ENCODE results near the gene APOBEC3G.
"Not testable (repeated sequence)": the region's sequence is repeated elsewhere in the genome, so short reads cannot be mapped to it uniquely, and the experiment has no call there.

The APOBEC3G gene

DNA sequence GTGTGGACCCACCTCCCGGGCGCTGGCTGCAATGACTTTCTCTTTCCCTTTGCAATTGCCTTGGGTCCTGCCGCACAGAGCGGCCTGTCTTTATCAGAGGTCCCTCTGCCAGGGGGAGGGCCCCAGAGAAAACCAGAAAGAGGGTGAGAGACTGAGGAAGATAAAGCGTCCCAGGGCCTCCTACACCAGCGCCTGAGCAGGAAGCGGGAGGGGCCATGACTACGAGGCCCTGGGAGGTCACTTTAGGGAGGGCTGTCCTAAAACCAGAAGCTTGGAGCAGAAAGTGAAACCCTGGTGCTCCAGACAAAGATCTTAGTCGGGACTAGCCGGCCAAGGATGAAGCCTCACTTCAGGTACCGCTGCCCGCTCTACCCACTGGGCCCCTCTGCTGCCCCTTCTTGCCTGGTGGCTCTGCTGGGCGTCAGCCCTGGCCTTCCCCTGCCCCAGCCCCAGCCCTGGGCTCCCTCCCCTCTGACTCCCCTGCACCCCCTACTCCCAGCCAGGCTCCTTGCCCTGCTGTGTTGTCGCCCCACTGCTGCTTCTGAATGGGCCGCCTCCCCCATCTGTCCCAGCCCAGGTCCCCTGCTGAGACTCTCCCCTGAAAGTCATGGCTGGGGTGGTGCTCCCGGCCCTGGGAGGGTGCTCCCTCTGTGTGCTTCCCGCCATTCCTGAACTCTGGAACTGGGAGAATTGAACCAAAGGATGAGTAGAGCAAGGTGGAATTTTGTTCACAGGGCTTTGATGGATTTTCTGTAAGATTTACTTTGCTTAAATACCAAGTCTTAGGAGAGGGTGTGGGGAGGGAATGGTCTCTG, at the start of gene APOBEC3G:
Gene APOBEC3G, plus strand, starts transcription at position 250 of the 815 bp plus-strand sequence. Its CDS starts 87 bp downstream, at position 337.
- peak; percentile 66 for DNase-seq

DNA sequence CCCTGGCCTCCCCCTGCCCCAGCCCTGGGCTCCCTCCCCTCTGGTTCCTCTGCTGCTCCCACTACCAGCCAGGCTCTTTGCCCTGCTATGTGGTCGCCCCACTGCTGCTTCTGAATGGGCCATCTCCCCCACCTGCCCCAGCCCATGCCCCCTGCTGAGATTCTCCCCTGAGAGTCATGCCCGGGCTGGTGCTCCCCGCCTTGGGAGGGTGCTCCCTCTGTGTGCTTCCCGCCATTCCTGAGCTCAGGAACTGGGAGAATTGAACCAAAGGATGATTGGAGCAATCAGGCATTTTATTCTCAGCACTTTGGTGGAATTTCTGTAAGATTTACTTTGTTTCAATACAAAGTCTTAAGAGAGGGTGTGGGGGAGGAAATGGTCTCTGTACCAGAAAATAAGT, 49.4 kb upstream of the APOBEC3G start:
- DNase-seq, result no peak

DNA sequence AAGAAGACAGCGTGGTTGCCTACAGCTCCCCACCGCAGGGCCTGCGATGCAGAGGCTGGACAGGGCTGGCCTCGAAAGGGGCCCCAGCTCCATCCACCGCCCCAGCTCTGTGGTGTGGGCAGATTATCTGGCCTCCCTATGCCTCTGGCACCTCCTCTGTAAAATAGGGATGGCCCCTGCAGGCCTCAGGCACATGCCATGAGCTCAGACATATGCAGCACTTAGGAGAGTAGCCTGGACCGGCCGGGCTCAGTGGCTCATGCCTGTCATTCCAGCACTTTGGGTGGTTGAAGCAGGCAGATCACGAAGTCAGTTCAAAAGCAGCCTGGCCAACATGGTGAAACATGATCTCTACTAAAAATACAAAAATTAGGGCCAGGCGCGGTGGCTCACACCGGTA, 48.8 kb upstream of the APOBEC3G start:
- DNase-seq, result no peak

DNA sequence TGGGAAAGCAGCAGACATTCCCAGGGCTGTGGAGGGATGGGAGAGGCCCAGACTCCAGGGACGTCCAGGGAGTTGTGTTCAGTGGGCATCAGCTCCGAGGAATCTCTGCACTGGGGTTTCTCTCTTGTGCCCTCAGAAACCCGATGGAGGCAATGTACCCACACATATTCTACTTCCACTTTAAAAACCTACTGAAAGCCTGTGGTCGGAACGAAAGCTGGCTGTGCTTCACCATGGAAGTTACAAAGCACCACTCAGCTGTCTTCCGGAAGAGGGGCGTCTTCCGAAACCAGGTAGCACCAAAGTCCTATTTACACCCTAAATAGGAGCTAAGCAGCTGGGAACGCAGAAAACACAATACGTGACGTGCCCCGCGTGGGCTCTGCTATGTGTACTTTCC, 47.8 kb upstream of the APOBEC3G start:
- DNase-seq, result no peak

DNA sequence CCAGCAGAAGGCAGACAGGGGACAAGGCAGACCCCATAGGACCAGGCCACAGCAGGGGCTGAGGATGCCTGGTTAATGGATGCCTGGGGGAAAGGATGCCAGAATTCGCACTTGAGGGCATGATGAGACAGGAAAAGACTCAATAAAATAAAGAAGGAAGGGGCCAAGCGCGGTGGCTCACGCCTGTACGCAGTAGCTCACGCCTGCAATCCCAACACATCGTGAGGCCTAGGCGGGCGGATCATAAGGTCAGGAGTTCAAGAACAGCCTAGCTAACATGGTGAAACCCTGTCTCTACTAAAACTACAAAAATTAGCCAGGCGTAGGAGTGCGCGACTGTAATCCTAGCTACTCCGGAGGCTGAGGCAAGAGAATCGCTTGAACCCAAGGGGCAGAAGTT, 46.4 kb upstream of the APOBEC3G start:
- no peak for DNase-seq

DNA sequence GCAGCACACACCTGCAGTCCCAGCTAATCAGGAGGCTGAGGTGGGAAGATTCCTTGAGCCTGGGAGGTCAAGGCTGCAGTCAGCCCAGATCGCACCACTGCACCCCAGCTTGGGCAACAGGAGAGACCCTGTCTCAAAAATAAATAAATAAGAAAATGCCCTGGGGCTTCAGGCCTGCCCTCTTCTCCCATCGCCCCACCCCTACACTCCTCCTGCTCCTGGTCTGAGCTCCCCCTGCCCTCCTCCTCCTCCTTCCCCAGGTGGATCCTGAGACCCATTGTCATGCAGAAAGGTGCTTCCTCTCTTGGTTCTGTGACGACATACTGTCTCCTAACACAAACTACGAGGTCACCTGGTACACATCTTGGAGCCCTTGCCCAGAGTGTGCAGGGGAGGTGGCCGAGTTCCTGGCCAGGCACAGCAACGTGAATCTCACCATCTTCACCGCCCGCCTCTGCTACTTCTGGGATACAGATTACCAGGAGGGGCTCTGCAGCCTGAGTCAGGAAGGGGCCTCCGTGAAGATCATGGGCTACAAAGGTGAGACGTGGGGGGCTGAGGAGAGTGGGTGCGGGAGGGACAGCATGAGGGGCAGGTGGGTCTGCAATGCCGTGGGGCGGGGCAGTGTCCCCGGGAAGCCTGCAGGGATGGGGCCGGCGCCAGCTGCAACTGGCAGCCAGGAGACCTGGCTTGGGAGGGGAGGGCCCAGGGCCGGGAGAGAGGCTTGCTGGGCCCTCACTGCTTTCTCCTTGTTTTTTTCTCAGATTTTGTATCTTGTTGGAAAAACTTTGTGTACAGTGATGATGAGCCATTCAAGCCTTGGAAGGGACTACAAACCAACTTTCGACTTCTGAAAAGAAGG, 45.4 kb upstream of the APOBEC3G start:
- not testable (repeated sequence) for DNase-seq

DNA sequence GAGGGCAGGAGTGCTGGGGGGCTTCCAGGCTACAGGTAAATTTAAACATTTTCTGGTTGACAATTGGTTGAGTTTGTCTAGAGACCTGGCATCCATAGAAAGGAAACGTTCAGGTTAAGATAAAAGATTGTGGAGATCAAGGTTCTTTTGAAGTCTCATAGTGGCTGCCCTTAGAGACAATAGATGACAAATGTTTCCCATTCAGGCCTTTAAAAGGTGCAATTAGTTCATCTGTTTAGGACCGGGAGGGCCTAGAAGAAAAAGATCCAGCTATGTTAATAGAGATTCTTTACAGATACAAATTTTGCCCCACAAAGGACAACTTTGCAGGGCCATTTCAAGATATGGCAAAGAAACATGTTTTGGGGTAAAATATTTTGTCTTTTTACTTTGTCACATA, 40.0 kb upstream of the APOBEC3G start:
- not testable (repeated sequence) for DNase-seq

DNA sequence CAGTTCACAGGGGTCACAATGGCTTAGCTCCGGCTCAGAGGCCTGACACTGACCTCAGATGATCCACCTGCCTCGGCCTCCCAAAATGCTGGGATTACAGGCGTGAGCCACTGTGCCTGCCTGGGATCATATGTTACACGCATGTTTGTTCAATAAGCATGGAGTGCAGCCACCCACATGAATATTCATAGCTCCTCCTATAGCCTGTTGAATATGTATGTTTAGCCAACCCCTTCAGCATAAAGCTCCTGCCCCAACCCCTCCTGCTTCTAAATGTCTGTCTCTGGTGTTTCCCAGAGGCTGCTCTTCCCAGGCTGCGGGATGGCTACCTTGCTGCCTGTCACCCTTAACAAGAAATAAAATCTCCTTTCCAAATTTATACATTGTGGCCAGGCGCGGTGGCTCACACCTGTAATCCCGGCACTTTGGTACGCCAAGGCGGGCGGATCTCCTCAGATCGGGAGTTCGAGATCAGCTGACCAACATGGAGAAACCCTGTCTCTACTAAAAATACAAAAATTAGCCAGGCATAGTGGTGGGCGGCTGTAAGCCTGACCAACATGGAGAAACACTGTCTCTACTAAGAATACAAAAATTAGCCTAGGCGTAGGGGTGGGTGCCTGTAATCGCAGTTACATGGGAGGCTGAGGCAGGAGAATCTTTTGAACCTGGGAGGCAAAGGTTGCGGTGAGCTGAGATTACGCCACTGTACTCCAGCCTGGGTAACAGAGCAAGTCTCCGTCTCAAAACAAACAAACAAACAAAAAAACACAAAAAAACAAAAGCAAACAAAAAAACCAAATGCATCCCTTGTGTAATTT, 37.6 kb upstream of the APOBEC3G start:
- no peak for DNase-seq

DNA sequence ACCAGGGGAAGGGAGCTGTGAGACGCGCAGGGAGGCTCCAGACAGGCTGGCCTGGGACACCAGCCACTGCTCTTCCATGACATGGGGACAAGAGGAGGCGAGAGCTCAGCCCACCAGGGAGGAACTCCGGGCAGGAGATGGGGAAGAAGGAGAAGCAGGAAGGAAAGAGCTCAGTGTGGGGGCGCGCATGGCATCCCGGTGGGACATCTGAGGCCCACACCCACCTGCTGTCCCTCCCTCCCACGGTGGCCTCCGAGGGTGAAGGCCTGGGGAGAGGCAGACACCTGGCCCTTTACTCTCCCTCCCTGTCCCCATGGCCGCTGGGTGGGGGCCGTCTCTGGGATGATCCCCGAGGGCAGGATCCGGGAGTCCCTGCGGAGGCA, 36.9 kb upstream of the APOBEC3G start:
- not testable (repeated sequence) for DNase-seq

DNA sequence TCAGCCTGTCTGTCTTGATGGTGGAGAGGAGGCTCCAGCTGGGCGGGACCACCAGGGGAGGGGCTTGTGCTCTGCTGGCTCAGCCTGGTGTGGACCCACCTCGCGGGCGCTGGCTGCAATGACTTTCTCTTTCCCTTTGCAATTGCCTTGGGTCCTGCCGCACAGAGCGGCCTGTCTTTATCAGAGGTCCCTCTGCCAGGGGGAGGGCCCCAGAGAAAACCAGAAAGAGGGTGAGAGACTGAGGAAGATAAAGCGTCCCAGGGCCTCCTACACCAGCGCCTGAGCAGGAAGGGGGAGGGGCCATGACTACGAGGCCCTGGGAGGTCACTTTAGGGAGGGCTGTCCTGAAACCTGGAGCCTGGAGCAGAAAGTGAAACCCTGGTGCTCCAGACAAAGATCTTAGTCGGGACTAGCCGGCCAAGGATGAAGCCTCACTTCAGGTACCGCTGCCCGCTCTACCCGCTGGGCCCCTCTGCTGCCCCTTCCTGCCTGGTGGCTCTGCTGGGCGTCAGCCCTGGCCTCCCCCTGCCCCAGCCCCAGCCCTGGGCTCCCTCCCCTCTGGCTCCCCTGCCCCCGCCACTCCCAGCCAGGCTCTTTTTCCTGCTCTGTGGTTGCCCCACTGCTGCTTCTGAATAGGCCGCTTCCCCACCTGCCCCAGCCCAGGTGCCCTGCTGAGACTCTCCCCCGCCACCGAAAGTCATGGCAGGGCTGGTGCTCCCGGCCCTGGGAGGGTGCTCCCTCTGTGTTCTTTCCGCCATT, 36.4 kb upstream of the APOBEC3G start, which contains the start of gene APOBEC3F:
Gene APOBEC3F, plus strand, starts transcription at position 327 of the 759 bp plus-strand sequence. Its CDS starts 97 bp downstream, at position 424.
- DNase-seq, result peak; percentile 58

DNA sequence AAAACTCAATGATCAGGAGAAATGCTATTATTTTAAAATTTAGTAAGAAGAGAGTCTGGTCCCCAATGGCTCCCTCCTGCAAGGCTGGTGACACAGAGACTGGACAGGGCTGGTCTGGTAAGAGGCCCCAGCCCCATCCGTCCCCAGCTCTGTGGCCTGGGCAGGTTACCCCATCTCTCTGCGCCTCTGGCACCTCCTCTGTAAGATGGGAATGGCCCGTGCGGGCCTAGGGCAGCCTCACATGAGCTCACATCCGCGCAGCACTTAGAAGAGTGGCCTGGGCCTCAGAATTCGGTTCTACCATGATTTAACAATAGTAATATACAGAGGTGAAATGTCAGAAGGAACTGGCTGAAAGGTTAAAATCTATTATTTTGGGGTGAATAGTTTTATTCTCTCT, 35.2 kb upstream of the APOBEC3G start:
- no peak for DNase-seq

DNA sequence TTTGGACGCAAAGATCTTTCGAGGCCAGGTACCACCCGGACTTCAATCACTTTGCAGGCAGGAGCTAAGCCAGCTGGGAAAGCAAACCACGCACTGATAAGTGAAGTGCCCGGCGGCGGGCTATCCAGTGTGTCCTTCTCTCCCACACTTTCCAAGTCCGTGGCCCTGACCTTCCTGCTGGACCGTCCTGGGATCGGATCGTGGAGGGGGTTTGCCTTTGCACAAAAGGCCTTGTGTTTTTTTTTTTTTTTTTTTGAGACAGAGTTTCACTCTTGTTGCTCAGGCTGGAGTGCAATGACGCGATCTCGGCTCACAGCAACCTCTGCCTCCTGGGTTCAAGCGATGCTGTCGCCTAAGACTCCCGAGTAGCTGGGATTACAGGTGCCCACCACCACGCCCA, 34.0 kb upstream of the APOBEC3G start:
- not testable (repeated sequence) for DNase-seq

DNA sequence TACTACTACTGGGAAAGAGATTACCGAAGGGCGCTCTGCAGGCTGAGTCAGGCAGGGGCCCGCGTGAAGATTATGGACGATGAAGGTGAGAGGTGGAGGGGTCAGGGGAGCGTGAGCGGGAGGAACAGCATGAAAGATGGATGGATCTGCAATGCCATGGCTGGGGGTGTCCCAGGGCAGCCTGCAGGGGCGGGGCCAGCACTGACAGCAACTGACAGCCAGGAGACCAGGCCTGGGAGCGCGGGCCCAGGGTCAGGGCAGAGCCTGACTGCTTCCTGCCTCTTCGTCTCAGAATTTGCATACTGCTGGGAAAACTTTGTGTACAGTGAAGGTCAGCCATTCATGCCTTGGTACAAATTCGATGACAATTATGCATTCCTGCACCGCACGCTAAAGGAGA, 31.9 kb upstream of the APOBEC3G start:
- not testable (repeated sequence) for DNase-seq

DNA sequence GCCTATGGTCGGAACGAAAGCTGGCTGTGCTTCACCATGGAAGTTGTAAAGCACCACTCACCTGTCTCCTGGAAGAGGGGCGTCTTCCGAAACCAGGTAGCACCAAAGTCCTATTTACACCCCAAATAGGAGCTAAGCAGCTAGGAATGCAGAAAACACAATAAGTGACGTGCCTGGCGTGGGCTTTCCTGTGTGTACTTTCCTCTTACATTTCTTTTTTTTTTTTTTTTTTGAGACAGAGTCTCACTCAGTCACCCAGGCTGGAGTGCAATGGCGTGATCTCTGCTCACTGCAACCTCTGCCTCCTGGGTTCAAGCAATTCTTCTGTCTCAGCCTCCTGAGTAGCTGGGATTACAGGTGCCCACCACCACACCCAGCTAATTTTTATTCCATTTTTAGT, 27.6 kb upstream of the APOBEC3G start:
- not testable (repeated sequence) for DNase-seq

DNA sequence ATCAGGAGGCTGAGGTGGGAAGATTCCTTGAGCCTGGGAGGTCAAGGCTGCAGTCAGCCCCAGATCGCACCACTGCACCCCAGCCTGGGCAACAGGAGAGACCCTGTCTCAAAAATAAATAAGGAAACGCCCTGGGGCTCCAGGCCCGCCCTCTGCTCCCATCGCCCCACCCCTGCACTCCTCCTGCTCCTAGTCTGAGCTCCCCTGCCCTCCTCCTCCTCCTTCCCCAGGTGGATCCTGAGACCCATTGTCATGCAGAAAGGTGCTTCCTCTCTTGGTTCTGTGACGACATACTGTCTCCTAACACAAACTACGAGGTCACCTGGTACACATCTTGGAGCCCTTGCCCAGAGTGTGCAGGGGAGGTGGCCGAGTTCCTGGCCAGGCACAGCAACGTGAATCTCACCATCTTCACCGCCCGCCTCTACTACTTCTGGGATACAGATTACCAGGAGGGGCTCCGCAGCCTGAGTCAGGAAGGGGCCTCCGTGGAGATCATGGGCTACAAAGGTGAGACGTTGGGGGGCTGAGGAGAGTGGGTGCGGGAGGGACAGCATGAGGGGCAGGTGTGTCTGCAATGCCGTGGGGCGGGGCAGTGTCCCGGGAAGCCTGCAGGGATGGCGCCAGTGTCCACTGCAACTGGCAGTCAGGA, 25.1 kb upstream of the APOBEC3G start:
- DNase-seq, result not testable (repeated sequence)

DNA sequence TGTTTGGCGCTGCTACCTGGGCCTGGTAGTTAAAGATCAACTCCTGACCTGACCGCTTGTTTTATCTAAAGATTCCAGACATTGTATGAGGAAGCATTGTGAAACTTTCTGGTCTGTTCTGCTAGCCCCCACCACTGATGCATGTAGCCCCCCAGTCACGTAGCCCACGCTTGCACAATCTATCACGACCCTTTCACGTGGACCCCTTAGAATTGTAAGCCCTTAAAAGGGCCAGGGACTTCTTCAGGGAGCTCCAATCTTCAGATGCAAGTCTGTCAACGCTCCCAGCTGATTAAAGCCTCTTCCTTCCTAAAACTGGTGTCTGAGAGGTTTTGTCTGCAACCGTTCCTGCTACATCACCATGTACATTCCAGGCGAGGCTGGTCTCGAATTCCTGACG, 21.4 kb upstream of the APOBEC3G start:
- DNase-seq, result no peak

DNA sequence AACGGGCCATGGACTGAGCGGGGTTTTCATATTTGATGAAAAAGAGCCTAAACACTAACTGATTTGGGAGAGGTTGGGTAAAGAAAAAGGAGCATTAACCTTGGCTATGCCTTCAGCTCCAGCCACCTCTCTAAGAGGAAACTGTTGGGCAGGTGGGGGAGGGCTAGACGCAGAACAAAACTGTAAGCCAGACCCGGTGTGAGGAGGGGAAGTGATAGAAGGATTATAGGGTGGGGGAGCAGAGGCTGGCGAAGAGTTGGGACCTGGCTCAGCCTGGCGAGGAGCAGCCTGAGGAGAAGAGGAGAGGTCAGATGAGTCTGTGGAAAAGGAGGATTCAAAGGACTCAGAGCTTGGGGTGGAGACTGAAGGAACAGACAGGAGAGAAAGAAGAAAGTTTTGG, 15.8 kb upstream of the APOBEC3G start:
- not testable (repeated sequence) for DNase-seq

DNA sequence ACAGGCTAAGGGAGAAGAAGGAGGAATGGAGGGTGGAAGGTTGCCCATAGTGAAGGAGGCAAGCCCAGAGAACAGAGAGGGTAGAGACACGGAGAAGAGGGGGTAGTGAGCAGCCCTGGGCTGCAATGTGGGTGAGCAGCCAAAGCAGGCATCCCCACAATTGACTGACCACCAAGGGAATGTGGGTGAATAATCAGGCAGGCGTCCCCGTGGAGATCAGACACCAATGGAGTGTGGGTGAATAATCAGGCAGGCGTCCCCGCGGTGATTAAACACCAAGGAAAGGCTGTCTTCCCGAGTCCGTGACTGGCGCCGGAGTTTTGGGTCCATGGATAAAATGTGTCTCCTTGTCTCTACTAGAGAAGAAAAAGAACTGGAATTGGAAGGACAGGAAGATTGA, 15.1 kb upstream of the APOBEC3G start:
- not testable (repeated sequence) for DNase-seq

DNA sequence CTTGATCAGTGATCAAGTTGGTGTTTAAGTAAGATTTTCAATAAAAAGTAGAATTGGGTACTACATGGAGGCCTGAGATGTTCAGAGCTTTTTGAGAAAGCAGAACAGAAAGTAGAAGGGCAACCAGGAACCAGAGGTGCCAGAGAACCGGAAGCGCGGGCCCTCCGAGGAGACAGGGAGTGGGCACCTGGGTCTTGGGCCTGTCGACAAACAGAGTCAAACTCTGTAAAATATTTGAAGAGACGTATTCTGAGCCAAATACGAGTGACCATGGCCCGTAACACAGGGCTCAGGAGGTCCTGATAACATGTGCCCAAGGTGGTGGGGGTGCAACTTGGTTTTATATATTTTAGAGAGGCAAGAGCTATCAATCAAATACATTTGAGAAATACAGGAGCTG, 13.2 kb upstream of the APOBEC3G start:
- DNase-seq, result not testable (repeated sequence)

DNA sequence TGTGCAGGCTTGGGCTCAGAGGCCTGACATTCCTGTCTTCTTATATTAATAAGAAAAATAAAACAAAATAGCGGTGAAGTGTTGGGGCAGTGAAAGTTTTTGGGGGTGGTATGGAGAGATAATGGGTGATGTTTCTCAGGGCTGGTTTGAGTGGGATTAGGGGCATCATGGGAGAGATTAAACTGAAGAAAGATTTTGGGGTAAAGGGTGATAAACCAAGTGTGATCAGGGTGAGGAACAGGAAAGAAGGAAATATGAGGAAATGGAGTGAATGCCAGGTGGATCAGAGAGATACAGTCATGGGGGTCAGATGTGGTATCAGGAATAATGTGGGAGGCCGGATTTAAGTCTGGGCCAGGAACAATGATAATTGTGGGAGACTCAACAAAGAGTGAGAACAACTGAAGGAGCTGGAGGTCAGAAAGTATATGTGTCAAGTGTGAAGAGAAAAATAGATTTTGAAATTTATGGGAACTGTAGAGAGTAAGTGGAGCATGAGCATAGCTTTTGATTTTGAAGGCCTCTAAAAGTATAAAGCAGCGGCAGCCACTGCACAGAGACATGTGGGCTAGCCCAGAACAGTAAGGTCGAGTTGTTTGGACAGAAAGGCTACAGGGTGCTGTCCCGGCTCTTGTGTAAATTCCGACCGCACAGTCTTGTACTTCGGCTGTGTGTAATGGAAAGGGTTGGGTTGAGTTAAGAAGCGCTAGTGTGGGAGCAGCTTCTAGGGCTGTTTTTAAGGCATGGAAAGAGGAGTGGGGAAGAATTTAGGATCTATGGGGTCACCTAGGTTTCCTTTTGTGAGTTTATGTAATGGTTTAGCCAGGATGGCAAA, 10.4 kb upstream of the APOBEC3G start:
- not testable (repeated sequence) for DNase-seq
